HFFc6 (cell line): ENCODE measurements around the gene SYT4. TPM values are rescaled to one million over a fixed set of nuclear protein-coding genes. Genes with fewer than 3 reads are reported as not detected.

ENCODE experiments used
- DNase-seq: peaks from one replicate; pipeline ENCODE4 v3.0.0-alpha.2; 2018
- H3K27ac Mint-ChIP-seq: 2 replicates; pipeline ENCODE4 v1.8.0; 2020; ENCODE audit warnings: mild to moderate bottlenecking, mixed read lengths
- H3K27me3 Mint-ChIP-seq: 2 replicates; pipeline ENCODE4 v1.8.0; 2021; ENCODE audit warnings: mild to moderate bottlenecking, moderate library complexity, mixed read lengths; ENCODE audit not compliant: insufficient read depth
- H3K36me3 Mint-ChIP-seq: 2 replicates; pipeline ENCODE4 v1.8.0; 2021; ENCODE audit warnings: low read depth, mixed read lengths
- H3K4me1 Mint-ChIP-seq: 2 replicates; pipeline ENCODE4 v1.8.0; 2020; ENCODE audit warnings: low read depth, mixed read lengths
- H3K4me3 Mint-ChIP-seq: 2 replicates; pipeline ENCODE4 v1.8.0; 2020; ENCODE audit warnings: mild to moderate bottlenecking, moderate library complexity, mixed read lengths
- H3K9me3 Mint-ChIP-seq: 2 replicates; pipeline ENCODE4 v1.8.0; 2020; ENCODE audit warnings: mild to moderate bottlenecking, mixed read lengths
- CTCF ChIP-seq: fragments of 200-600 bp; sonication (generic); IDR thresholded peaks from 2 replicates; pipeline ENCODE4 v1.5.0; 2021; ENCODE audit warnings: antibody characterized with exemption, mild to moderate bottlenecking
- total RNA-seq, 6 experiments: library from RNA; stranded (reverse); fragmentation: NEBNext Ultra II Directional; extraction: Animal tissue kit (Norgen Biotek cat#: 25700); gene quantifications; 2 replicates in 1 of 6; 3 replicates in 5 of 6; pipeline ENCODE4 v1.2.3, GENCODE V29; 2021

Gene SYT4
- total RNA-seq, 6 experiments from 2014 or later, result not detected

DNA sequence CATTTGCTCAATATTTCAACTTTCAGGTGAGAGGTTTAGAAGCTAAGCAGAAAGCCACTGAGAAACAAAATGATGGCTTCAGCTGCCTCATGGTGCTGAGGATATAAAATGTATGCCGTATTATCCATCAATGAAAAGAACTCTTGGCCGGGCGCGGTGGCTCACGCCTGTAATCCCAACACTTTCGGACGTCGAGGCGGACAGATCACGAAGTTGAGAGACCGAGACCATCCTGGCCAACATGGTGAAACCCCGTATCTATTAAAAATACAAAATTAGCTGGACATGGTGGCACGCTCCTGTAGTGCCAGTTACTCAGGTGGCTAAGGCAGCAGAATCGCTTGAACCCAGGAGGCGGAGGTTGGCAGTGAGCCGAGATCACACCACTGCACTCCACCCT lies 6.0 kb upstream of the SYT4 start:
- Mint-ChIP-seq H3K36me3 (no peaks in the 10 kb centered on the region), H3K27ac (no peak overlapping the region), H3K27me3 (no peaks in the 10 kb centered on the region), H3K4me1 (no peaks in the 10 kb centered on the region), H3K9me3 (peaks cover 14% of the 10 kb centered on the region), H3K4me3 (no peak overlapping the region)
- no peak for TF ChIP-seq CTCF
- DNase-seq, result no peak

DNA sequence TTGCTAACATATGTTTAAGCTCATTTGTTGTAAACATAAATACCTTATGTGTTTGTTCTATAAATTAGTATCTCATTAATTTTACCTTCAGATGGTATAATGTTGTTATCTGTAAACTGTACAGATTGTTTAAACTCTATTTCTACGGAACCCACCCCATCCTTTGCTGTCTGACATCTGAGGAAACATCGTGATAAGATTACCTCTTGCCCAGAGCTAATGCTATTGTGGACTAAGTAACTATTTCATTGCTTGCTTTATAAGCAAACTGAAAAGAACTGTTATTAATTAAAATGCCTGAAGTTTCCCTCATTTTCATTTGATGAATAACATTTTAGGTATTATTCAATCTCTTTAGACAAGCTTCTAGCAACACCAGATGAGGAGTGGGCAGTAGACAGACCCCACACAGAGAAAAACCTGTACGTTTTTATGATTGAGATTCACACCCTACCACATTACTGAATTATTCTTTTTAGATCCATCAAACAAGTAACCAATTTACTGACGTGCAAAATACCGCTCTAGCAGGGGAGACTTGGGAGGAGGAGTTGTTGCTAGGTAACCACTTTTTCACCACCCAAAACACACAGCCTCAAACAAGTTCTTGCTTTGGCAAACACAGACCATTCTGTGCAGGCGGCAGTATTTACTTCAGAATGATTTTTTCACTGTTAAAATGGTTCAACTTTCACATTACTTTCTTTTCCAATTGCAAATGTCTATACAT lies 1.9 kb upstream of the SYT4 start:
- no peak for TF ChIP-seq CTCF
- no peak for DNase-seq
- no peak overlapping the region for H3K27ac Mint-ChIP-seq
- H3K36me3 Mint-ChIP-seq, result no peaks in the 10 kb centered on the region
- H3K27me3 Mint-ChIP-seq, result no peaks in the 10 kb centered on the region; the same call in 1 of the 2 replicates
- no peak overlapping the region for H3K4me3 Mint-ChIP-seq
- peaks cover 9% of the 10 kb centered on the region for H3K9me3 Mint-ChIP-seq
- no peaks in the 10 kb centered on the region for H3K4me1 Mint-ChIP-seq

GRCh38 chr18:43278355-43278754 lies 1.1 kb upstream of the SYT4 start:
- no peak for TF ChIP-seq CTCF
- Mint-ChIP-seq H3K27me3 (no peaks in the 10 kb centered on the region; the same call in 1 of the 2 replicates), H3K27ac (no peak overlapping the region), H3K9me3 (peaks cover 8% of the 10 kb centered on the region), H3K4me1 (no peaks in the 10 kb centered on the region), H3K4me3 (no peak overlapping the region), H3K36me3 (no peaks in the 10 kb centered on the region)
- no peak for DNase-seq

GRCh38 chr18:43276491-43276890 lies 799 bp downstream of the SYT4 start:
- no peak for DNase-seq
- no peak for TF ChIP-seq CTCF
- Mint-ChIP-seq H3K36me3 (no peaks in the 10 kb centered on the region), H3K4me1 (no peaks in the 10 kb centered on the region), H3K4me3 (no peak overlapping the region), H3K9me3 (no peaks in the 10 kb centered on the region; the same call in 1 of the 2 replicates), H3K27me3 (no peaks in the 10 kb centered on the region; the same call in 1 of the 2 replicates), H3K27ac (no peak overlapping the region)

DNA sequence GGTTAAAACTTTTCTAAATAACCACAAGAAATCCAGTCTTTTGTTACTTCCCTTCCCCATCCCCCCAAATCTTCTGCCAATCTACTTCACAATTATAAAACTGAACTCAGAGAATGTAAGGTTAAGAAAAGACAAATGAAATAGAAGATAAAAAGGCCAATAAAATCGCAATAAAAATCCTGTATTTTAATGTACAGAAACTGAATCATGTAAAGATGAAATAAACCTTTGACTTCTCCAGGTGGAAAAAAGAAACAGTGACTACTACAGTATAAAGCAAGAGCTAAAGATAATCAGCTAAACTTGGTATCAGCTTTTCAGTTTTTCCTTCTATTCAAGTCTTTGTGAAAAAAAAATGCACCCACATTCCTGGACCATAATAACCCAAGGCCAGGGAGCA lies 1.7 kb downstream of the SYT4 start:
- Mint-ChIP-seq H3K4me1 (no peaks in the 10 kb centered on the region), H3K36me3 (no peaks in the 10 kb centered on the region), H3K27ac (no peak overlapping the region), H3K9me3 (no peaks in the 10 kb centered on the region; the same call in 1 of the 2 replicates), H3K4me3 (no peak overlapping the region), H3K27me3 (no peaks in the 10 kb centered on the region; the same call in 1 of the 2 replicates)
- DNase-seq, result no peak
- TF ChIP-seq CTCF, result no peak
